Upper lobe of left lung (tissue), 6 donors: Measurements from ENCODE around the gene IGFLR1. TPM values are rescaled to one million over a fixed set of nuclear protein-coding genes. Genes with fewer than 3 reads are reported as not detected.

Experiments used
- ATAC-seq, 2 donors: fragments of 200-7000 bp; cut with Tn5 transposase; one replicate each; pipeline ENCODE4 v1.9.1; 2022; ENCODE audit warnings: mild to moderate bottlenecking in 2 of 2, moderate library complexity in 2 of 2; ENCODE audit not compliant: low FRiP score in 2 of 2
- DNase-seq, 2 donors: peaks; one replicate each; pipeline ENCODE4 v3.0.0-alpha.2; 2019 to 2020
- H3K27ac ChIP-seq, 4 donors: fragments of 200-600 bp; sonication (generic); one replicate each; pipeline ENCODE4 v1.5.1; 2016 to 2019
- H3K27me3 ChIP-seq, 4 donors: fragments of 200-600 bp; sonication (generic); one replicate each; pipeline ENCODE4 v1.5.1; 2017 to 2019
- H3K36me3 ChIP-seq, 4 donors: fragments of 200-600 bp; sonication (generic); one replicate each; pipeline ENCODE4 v1.5.1; 2016 to 2019
- H3K4me1 ChIP-seq, 4 donors: fragments of 200-600 bp; sonication (generic); one replicate each; pipeline ENCODE4 v1.5.1; 2018 to 2019
- H3K4me3 ChIP-seq, 4 donors: fragments of 200-600 bp; sonication (generic); one replicate each; pipeline ENCODE4 v1.5.1; 2017 to 2019; ENCODE audit warnings: mild to moderate bottlenecking in 2 of 4, moderate library complexity in 1 of 4
- H3K9me3 ChIP-seq, 4 donors: fragments of 200-600 bp; sonication (generic); one replicate each; pipeline ENCODE4 v1.5.1; 2018 to 2019
- CTCF ChIP-seq, 6 experiments: fragments of 450-650 bp in 4 of 6; fragments of 200-600 bp in 2 of 6; sonication (generic) in 2 of 6; IDR thresholded peaks; one replicate each; pipeline ENCODE4 v1.5.1; 2016 to 2019; ENCODE audit warnings: antibody characterized with exemption in 6 of 6
- EP300 ChIP-seq, 4 donors: sonication (generic); formaldehyde crosslinking; IDR thresholded peaks; one replicate each; pipeline ENCODE4 v1.5.1; 2017; ENCODE audit warnings: antibody characterized with exemption in 4 of 4, control low read depth in 2 of 4
- POLR2A ChIP-seq, 4 donors: fragments of 450-650 bp; IDR thresholded peaks; one replicate each; pipeline ENCODE4 v1.5.1; 2016 to 2017; ENCODE audit warnings: antibody characterized with exemption in 4 of 4, mild to moderate bottlenecking in 2 of 4
- POLR2AphosphoS5 ChIP-seq, 2 donors: sonication (generic); formaldehyde crosslinking; IDR thresholded peaks; one replicate each; pipeline ENCODE4 v1.5.1; 2017; ENCODE audit warnings: antibody characterized with exemption in 2 of 2
- whole genome bisulfite sequencing, 2 donors: methylation state at CpG; one replicate each; pipeline ENCODE4 v1.1.5; 2017 to 2018; 5-methylcytosine and 5-hydroxymethylcytosine counted together
- total RNA-seq, 6 donors: library from RNA; depleted of rRNA in 4 of 6; stranded (reverse); fragments of >200 nt in 4 of 6; gene quantifications; one replicate each; pipeline versions ENCODE4 v1.1.0 to v1.2.1, GENCODE V29; 2016 to 2021
- donor health status: DM: no; HTN: no; CAD: no; lungs with moderate emphysema.
- donor health status: DM: no; HTN: yes; CAD: no; lungs with severe emphysema.

The IGFLR1 gene
- total RNA-seq, 6 donors from 2014 or later, result 6.4 to 28.4 (median 18.8) TPM

DNA sequence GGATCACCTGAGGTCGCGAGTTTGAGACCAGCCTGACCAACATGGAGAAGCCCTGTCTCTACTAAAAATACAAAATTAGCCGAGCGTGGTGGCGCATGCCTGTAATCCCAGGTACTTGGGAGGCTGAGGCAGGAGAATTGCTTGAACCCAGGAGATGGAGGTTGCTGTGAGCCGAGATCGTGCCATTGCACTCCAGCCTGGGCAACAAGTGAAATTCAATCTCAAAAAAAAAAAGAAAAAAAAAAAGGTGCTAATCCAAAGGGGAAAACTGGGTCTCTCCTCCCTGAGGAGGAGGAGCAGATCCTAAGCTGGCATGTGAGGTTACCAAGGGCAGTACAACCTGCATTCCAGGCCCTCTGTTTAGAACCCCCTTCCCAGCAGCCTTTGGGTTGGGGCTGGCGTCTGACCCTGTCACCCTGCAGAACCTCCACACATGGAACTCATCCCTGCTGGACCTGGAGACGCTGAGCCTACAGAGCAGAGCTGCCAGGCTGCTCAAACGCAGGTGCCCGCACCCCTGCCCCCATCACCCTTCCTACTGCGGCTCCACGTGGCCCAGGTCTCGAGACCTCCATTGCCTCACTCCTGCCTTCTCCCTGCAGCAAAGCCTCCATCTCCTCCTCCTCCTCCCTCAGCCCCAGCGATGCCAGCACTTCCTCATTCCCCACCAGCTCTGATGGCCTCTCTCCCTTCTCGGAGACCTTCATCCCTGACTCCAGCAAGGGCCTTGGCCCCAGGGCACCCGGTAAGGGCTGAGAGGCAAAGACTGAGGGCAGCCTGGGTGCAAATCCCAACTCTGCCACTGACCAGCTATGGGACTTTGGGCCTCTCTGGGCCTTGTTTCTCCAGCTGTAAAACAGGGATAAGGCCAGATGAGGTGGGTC is 22.4 kb upstream of the IGFLR1 start:
- TF ChIP-seq EP300 (IDR thresholded peaks at IDR 0.05), result no peak
- TF ChIP-seq CTCF (IDR thresholded peaks at IDR 0.05), result no peak
- no peak for TF ChIP-seq POLR2A (IDR thresholded peaks at IDR 0.05)
- TF ChIP-seq POLR2AphosphoS5 (IDR thresholded peaks at IDR 0.05), result no peak
- Histone ChIP-seq H3K4me1 (peaks cover 0 to 4% (median 0%) of the 10 kb centered on the region in 4 donors), H3K27ac (no peak overlapping the region), H3K36me3 (peaks cover 0 to 65% (median 35%) of the 10 kb centered on the region in 4 donors), H3K4me3 (no peak overlapping the region), H3K9me3 (no peaks in the 10 kb centered on the region), H3K27me3 (no peaks in the 10 kb centered on the region)
- ATAC-seq, result no peak
- WGBS, 2 donors, result 94 to 95% methylated on average over 17 of the region's 17 CpGs
- DNase-seq, result no peak

DNA sequence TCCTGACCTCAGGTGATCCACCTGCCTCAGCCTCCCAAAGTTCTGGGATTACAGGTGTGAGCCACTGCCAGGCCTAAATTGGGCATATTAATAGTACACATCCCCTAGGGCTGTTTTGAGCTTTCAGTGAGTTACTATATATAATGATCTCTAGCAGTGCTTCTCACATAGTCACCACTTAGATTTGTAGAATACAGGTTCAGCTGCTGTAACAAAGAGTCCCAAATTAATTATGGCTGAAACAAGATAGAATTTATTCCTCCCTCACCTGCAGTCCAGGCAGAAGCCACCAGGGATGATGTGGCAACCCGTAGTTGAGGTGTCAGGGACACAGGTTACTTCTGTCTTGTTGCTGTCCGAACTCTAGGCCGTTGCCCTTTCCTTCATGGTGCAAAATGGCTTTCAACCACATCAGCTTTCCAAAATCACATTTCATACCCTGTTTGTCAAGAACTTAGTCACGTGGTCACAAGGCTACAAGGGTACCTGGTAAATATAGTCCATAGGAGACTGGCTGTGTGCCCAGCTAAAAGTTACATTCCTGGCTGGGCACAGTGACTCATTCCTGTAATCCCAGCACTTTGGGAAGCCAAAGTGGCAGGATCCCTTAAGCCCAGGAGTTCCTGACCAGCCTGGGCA is 18.6 kb upstream of the IGFLR1 start:
- peaks cover 0 to 40% (median 30%) of the 10 kb centered on the region in 4 donors for H3K36me3 ChIP-seq
- no peak overlapping the region for H3K4me3 ChIP-seq
- peaks cover 0 to 3% (median 0%) of the 10 kb centered on the region in 4 donors for H3K27me3 ChIP-seq
- TF ChIP-seq POLR2A (IDR thresholded peaks at IDR 0.05) (no peak), EP300 (IDR thresholded peaks at IDR 0.05) (no peak), CTCF (IDR thresholded peaks at IDR 0.05) (no peak), POLR2AphosphoS5 (IDR thresholded peaks at IDR 0.05) (no peak)
- ATAC-seq (no peak), DNase-seq (no peak)
- H3K4me1 ChIP-seq, result peaks cover 27 to 33% (median 28%) of the 10 kb centered on the region in 4 donors
- no peaks in the 10 kb centered on the region for H3K9me3 ChIP-seq
- WGBS, 2 donors, result 93 to 95% methylated on average over 4 of the region's 4 CpGs
- no peak overlapping the region for H3K27ac ChIP-seq

DNA sequence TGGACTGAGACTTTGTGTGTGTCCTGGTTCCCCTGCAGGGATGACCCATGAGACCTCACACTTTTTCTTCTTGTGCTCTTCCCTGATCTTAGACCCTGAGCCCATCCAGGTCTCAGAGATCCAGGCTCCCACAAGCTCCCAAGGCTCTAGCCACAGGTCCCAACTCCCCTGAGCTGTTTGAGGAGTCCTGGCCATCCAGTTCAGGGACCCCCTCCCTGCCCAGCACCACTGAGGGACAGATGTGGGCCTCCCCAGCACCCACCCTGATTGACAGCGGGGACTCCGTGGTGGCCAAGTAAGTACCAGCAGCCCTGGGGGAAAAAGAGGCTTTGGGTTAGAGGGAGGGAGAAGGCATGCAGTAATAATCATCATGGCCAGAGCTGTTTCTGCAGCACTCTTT is 17.4 kb upstream of the IGFLR1 start:
- Histone ChIP-seq H3K4me3 (no peak overlapping the region), H3K36me3 (peaks cover 0 to 30% (median 22%) of the 10 kb centered on the region in 4 donors), H3K4me1 (peaks cover 32 to 43% (median 34%) of the 10 kb centered on the region in 4 donors), H3K9me3 (no peaks in the 10 kb centered on the region), H3K27ac (no peak overlapping the region), H3K27me3 (peaks cover 0 to 3% (median 1%) of the 10 kb centered on the region in 4 donors)
- WGBS, 2 donors, result 96 to 100% methylated on average over 1 to 2 of the region's 2 CpGs
- ATAC-seq (no peak), DNase-seq (no peak)
- TF ChIP-seq CTCF (IDR thresholded peaks at IDR 0.05), result no peak
- no peak for TF ChIP-seq POLR2A (IDR thresholded peaks at IDR 0.05)
- TF ChIP-seq POLR2AphosphoS5 (IDR thresholded peaks at IDR 0.05), result no peak
- TF ChIP-seq EP300 (IDR thresholded peaks at IDR 0.05), result no peak

- Histone ChIP-seq H3K4me1 (peaks cover 32 to 43% (median 34%) of the 10 kb centered on the region in 4 donors), H3K36me3 (peaks cover 14 to 32% (median 27%) of the 10 kb centered on the region in 4 donors), H3K27ac (peak within 1 kb of the TSS; percentile 92 to 98 (median 95)), H3K4me3 (peak within 1 kb of the TSS; percentile 72 to 99 (median 80)), H3K9me3 (no peaks in the 10 kb centered on the region), H3K27me3 (peaks cover 0 to 3% (median 1%) of the 10 kb centered on the region in 4 donors)
- 1% methylated on average over 39 to 47 of the region's 53 CpGs for WGBS, 2 donors
- ATAC-seq (peak; percentile 93 to 98), DNase-seq (peak; percentile 97 to 98)
- TF ChIP-seq POLR2AphosphoS5 (IDR thresholded peaks at IDR 0.05), result peak; percentile 85 to 94
- TF ChIP-seq EP300 (IDR thresholded peaks at IDR 0.05), result no peak
- TF ChIP-seq POLR2A (IDR thresholded peaks at IDR 0.05), result peak; percentile 34 to 83 (median 70)
- TF ChIP-seq CTCF (IDR thresholded peaks at IDR 0.05), result no peak
Measured at GRCh38 chr19:35757749-35758608, 15.7 kb upstream of the IGFLR1 start, which contains the start of gene PROSER3. Gene PROSER3 (plus strand): TSS chr19:35758176. CDS start chr19:35758216, 40 bp downstream.
